Activated CD4-positive, alpha-beta memory T cell treated with anti-CD3 and anti-CD28 coated beads for 36 hours (primary cell): ENCODE results near the gene NEU2. TPM values are rescaled to one million over a fixed set of nuclear protein-coding genes. Genes with fewer than 3 reads are reported as not detected.

ENCODE experiments used
- CTCF ChIA-PET: fragments of 350-600 bp; sonication (Branson Sonifier 250); formaldehyde crosslinking; loops from one replicate; lab custom pipeline; 2021; ENCODE audit warnings: antibody characterized with exemption, inconsistent platforms; lab: Charles Lee
- POLR2A ChIA-PET: fragments of 350-600 bp; sonication (Branson Sonifier 250); formaldehyde crosslinking; loops from one replicate; lab custom pipeline; 2021; ENCODE audit warnings: antibody characterized with exemption; lab: Charles Lee
- DNase-seq: peaks from one replicate; pipeline ENCODE4 v3.0.0-alpha.2; 2020
- H3K27ac Mint-ChIP-seq: one replicate; pipeline ENCODE4 v1.8.0; 2021; ENCODE audit warnings: mixed read lengths
- H3K27me3 Mint-ChIP-seq: one replicate; pipeline ENCODE4 v1.8.0; 2021; ENCODE audit warnings: mixed read lengths
- H3K36me3 Mint-ChIP-seq: one replicate; pipeline ENCODE4 v1.8.0; 2021; ENCODE audit warnings: mixed read lengths
- H3K4me1 Mint-ChIP-seq: one replicate; pipeline ENCODE4 v1.8.0; 2021; ENCODE audit warnings: low read depth, mixed read lengths
- H3K4me3 Mint-ChIP-seq: one replicate; pipeline ENCODE4 v1.8.0; 2021; ENCODE audit warnings: mild to moderate bottlenecking, mixed read lengths
- H3K9me3 Mint-ChIP-seq: one replicate; pipeline ENCODE4 v1.8.0; 2021; ENCODE audit warnings: mixed read lengths
- intact Hi-C: fragments of 100-400 bp; cut with micrococcal nuclease; formaldehyde crosslinking; loops from one replicate; pipeline ENCODE4 v1.15.1; 2023
- total RNA-seq, 2 experiments: library from RNA; stranded (reverse); gene quantifications; one replicate each; pipeline ENCODE4 v1.2.3, GENCODE V29; 2021

NEU2 gene
- total RNA-seq, 2 experiments from 2014 or later = not detected

DNA sequence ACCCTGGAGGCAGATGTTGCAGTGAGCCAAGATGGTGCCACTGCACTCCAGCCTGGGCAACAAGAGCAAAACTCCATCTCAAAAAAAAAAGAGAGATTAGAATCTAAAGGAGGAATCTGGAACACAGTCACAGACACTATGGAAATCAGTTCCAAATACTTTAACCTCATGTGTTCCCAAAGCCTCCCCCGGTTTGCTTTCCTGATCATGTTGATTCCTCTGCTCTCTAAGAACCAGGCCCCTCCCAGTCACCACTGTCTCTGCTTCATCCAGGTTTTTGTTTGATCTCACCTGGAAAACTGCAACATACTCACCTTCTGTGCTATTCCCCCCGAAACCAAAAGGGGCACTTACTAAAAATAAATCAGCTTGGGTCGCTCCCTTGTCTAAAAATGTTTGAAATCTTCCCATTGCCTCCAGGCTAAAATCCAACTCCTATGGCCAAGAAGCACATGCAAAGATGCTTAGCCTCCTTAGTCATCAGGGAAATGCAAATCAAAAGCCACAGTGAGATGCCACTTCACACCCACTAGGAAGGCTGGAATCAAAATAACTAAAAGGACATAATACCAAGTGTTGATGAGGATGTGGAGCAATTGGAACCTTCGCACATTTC is 6.2 kb upstream of the NEU2 start:
- no peak overlapping the region for H3K4me3 Mint-ChIP-seq
- no peaks in the 10 kb centered on the region for H3K4me1 Mint-ChIP-seq
- ChIA-PET CTCF (interaction anchor here (1.1 kb wide), 1 partner anchor 28 kb away, joined by 4 read pairs; no protein-coding TSS in a partner anchor), POLR2A (interaction anchor here (0.6 kb wide), 1 partner anchor 263 kb away, joined by 3 read pairs; no protein-coding TSS in a partner anchor)
- no peak overlapping the region for H3K27ac Mint-ChIP-seq
- intact Hi-C loops = no loop called here
- DNase-seq = no peak
- H3K9me3 Mint-ChIP-seq = no peaks in the 10 kb centered on the region
- H3K36me3 Mint-ChIP-seq = no peaks in the 10 kb centered on the region
- H3K27me3 Mint-ChIP-seq = no peaks in the 10 kb centered on the region

DNA sequence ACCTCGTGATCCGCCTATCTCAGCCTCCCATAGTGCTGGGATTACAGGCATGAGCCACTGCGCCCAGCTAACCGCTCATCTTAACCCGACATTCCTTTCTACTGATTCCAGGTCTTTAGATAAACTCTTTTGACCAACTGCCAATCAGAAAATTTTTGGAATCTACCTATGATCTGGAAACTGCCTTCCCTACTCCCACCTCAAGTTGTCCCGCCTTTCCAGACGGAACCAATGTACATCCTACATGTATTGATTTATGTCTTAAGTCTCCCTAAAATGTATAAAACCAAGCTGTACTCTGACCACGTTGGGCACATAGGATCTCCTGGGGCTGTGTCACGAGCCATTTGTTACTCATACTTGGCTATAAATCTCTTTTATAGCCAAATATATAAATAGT is 3.2 kb upstream of the NEU2 start:
- H3K36me3 Mint-ChIP-seq = no peaks in the 10 kb centered on the region
- peaks cover 10% of the 10 kb centered on the region for H3K4me1 Mint-ChIP-seq
- no peaks in the 10 kb centered on the region for H3K9me3 Mint-ChIP-seq
- ChIA-PET CTCF (interaction anchor here (0.6 to 1.7 kb wide), 15 partner anchors 15 to 263 kb away, joined by 3 to 20 read pairs (median 3); partner anchors contain the start of gene INPP5D), POLR2A (no interaction called here)
- no peak overlapping the region for H3K4me3 Mint-ChIP-seq
- H3K27ac Mint-ChIP-seq = no peak overlapping the region
- no peaks in the 10 kb centered on the region for H3K27me3 Mint-ChIP-seq
- intact Hi-C loops = loop anchor here (2.0 kb wide), 1 partner anchor 177 kb away; no protein-coding TSS in a partner anchor
- DNase-seq = no peak

DNA sequence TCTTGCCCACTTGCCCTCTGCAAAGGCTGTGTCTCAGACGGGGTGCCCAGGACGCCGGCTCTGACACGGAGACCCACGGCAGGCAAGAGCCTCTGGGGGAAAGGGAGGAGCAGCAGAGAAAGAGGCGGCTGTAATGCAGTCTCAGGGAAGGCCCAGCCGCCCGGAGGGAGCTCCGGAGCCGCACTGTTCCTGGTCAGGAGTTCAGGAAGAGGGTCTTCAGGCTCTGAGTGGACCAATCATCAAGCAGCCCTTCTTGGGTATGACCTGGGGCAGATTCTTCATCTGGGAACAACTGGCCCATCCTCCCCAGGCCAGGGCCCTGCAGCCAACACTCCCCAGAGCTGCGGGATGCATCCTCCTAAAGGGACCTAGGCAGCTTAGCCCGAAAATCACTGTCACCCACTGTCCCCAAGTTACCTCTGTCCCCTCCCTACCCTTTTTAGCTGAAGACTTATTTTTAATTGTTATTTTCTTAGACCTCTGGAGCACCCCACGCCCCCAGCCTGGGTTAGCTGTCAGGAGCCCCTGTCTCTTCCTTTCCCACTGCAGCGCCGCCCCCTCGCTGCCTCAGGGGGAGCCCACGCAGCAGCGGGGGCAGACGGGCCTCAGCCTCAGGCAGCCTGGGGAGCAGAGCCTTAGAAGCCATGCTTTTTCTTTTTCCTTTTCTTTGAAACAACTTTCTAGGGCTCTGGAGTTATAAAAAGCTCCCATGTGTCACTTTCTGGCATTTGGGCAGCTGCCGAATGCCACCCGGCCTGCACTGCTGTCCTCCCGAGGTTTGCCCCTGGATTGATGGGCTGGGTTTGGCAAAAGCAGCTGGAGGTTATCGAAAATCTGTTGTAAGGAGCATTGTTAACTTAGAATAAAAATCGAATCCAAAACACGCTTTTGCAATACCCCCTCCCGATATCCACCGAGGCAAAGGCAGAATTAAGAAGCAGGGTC is 644 bp upstream of the NEU2 start:
- intact Hi-C loops = no loop called here
- no peaks in the 10 kb centered on the region for H3K27me3 Mint-ChIP-seq
- no peaks in the 10 kb centered on the region for H3K9me3 Mint-ChIP-seq
- H3K27ac Mint-ChIP-seq = no peak overlapping the region
- no peaks in the 10 kb centered on the region for H3K36me3 Mint-ChIP-seq
- H3K4me3 Mint-ChIP-seq = no peak overlapping the region
- no peak for DNase-seq
- ChIA-PET POLR2A (no interaction called here), CTCF (interaction anchor here (0.7 to 3.0 kb wide), 2 partner anchors 22 to 157 kb away, joined by 4 to 13 read pairs; no protein-coding TSS in a partner anchor)
- H3K4me1 Mint-ChIP-seq = peaks cover 11% of the 10 kb centered on the region

DNA sequence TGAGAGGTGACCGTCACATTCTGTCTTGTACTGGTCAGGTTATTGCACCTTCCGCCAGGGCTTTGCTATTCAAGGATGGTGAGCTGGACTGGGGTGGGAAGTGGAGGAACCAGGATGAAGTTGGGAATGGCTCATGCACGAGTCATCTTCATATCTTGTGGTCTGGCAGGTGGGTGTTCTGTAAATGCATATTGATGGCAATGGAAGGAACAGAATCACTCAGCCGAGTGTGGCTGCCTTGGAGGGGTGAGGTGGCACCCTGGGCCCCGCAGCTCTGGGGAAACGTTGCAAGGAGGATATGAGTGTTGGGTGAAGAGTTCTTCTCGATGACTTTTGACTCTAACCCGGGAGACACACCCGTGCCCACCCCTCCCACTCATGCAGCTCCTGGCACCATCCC is 1.2 kb downstream of the NEU2 start:
- Mint-ChIP-seq H3K36me3 (no peaks in the 10 kb centered on the region), H3K27ac (no peak overlapping the region), H3K27me3 (no peaks in the 10 kb centered on the region), H3K4me1 (peaks cover 11% of the 10 kb centered on the region), H3K9me3 (no peaks in the 10 kb centered on the region), H3K4me3 (no peak overlapping the region)
- DNase-seq = peak; percentile 61
- POLR2A ChIA-PET = interaction anchor here (0.6 to 1.4 kb wide), 3 partner anchors 27 to 217 kb away, joined by 3 to 4 read pairs (median 3); partner anchors contain the start of genes ATG16L1 and INPP5D
- intact Hi-C loops = no loop called here
- CTCF ChIA-PET = interaction anchor here (1.3 to 3.0 kb wide), 2 partner anchors 20 to 181 kb away, joined by 3 to 13 read pairs; no protein-coding TSS in a partner anchor

DNA sequence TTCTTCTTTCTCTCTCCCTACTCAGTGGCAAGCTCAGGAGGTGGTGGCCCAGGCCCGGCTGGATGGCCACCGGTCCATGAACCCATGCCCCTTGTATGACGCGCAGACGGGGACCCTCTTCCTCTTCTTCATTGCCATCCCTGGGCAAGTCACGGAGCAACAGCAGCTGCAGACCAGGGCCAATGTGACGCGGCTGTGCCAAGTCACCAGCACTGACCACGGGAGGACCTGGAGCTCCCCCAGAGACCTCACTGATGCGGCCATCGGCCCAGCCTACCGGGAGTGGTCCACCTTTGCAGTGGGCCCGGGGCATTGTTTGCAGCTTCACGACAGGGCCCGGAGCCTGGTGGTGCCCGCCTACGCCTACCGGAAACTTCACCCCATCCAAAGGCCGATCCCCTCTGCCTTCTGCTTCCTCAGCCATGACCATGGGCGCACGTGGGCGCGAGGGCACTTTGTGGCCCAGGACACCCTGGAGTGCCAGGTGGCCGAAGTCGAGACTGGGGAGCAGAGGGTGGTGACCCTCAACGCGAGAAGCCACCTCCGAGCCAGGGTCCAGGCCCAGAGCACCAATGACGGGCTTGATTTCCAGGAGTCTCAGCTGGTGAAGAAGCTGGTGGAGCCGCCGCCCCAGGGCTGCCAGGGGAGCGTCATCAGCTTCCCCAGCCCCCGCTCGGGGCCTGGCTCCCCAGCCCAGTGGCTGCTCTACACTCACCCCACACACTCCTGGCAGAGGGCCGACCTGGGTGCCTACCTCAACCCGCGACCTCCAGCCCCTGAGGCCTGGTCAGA is 1.8 kb downstream of the NEU2 start:
- POLR2A ChIA-PET = interaction anchor here (0.6 to 1.4 kb wide), 3 partner anchors 26 to 217 kb away, joined by 3 to 4 read pairs (median 3); partner anchors contain the start of genes ATG16L1 and INPP5D
- DNase-seq = no peak
- H3K4me1 Mint-ChIP-seq = peaks cover 11% of the 10 kb centered on the region
- H3K4me3 Mint-ChIP-seq = no peak overlapping the region
- no peak overlapping the region for H3K27ac Mint-ChIP-seq
- no peaks in the 10 kb centered on the region for H3K27me3 Mint-ChIP-seq
- CTCF ChIA-PET = interaction anchor here (1.3 to 3.0 kb wide), 2 partner anchors 20 to 181 kb away, joined by 3 to 13 read pairs; no protein-coding TSS in a partner anchor
- intact Hi-C loops = no loop called here
- H3K9me3 Mint-ChIP-seq = no peaks in the 10 kb centered on the region
- no peaks in the 10 kb centered on the region for H3K36me3 Mint-ChIP-seq

DNA sequence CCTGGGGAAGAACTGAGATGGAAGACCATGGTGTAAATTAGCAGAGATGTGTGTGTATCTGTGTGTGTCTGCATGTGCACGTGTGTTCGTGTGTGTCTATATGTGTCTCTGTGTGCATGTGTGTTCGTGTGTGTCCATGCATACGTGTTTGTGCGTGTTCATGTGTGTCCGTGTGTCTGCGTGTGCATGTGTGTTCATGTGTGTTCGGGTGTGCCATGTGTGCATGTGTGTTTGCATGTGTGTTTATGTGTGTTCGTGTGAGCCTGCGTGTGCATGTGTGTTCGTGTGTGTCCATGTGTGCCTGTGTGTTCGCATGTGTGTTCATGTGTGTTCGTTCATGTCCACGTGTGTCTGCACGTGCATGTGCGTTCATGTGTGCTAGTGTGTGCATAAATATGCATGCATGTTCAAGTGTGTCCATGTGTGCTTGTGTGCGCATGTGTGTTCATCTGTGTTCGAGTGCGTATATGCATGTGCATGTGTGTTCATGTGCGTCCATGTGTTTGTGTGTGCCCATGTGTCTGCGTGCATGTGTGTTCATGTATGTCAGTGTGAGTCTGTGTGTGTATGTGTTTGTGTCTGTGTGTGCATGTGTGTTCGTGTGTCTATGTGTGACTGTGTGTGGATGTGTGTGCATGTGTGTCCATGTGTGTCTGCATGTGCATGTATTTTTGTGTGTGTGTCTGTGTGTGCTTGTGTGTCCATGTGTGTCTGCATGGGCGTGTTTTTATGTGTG is 3.1 kb downstream of the NEU2 start:
- peaks cover 11% of the 10 kb centered on the region for H3K4me1 Mint-ChIP-seq
- no peaks in the 10 kb centered on the region for H3K27me3 Mint-ChIP-seq
- no peak for DNase-seq
- no peaks in the 10 kb centered on the region for H3K36me3 Mint-ChIP-seq
- H3K9me3 Mint-ChIP-seq = no peaks in the 10 kb centered on the region
- no peak overlapping the region for H3K4me3 Mint-ChIP-seq
- POLR2A ChIA-PET = no interaction called here
- H3K27ac Mint-ChIP-seq = no peak overlapping the region
- CTCF ChIA-PET = interaction anchor here (0.5 kb wide), 1 partner anchor 17 kb away, joined by 3 read pairs; no protein-coding TSS in a partner anchor
- intact Hi-C loops = no loop called here

DNA sequence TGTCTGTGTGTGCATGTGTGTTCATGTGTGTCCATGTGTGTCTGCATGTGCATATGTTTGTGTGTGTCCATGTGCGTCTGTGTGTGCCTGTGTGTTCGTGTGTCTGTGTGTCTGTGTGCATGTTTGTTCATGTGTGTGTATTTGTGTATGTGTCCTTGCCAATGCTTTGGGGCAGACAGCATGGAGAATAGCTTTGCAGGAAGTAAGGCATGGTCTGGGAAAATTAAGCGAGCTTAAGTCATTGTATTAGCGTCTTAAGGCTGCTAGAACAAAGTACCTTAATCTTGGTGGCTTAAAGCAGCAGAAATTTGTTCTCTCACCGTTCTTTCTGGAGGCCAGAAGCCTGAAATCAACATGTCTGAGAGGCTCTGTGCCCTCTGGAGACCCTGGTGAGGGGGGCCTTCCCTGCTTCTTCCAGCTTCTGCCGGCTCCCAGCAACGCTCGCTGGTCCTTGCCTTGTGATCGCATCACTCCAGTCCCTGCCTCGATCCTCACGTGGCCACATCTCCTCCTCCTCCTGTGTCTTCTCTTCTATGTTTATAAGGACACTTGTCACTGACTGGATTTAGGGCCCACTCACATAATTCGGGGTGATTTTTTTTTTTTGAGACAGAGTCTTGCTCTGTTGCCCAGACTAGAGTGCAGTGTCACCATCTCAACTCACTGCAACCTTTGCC is 3.8 kb downstream of the NEU2 start:
- Mint-ChIP-seq H3K4me3 (no peak overlapping the region), H3K27ac (no peak overlapping the region), H3K27me3 (no peaks in the 10 kb centered on the region), H3K9me3 (no peaks in the 10 kb centered on the region), H3K36me3 (no peaks in the 10 kb centered on the region), H3K4me1 (peaks cover 11% of the 10 kb centered on the region)
- DNase-seq = no peak
- ChIA-PET POLR2A (no interaction called here), CTCF (interaction anchor here (0.5 kb wide), 1 partner anchor 16 kb away, joined by 3 read pairs; no protein-coding TSS in a partner anchor)
- intact Hi-C loops = no loop called here

DNA sequence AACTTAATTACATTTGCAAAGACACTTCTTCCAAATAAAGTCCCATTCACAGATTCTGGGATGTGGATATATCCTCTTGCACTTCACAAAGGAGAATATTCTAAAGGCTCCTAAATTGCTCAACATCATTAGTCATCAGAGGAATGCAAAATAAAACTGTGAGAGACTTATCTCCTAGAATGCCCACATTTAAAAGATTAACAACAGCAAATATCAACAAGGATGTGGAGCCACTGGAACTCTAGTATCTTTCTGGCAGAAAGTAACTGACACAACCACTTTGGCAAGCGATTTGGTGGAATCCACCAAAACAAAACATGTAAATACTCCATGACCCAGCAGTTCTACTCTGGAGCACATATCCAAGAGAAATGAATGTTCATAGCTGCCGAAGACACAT is 4.6 kb downstream of the NEU2 start:
- POLR2A ChIA-PET = no interaction called here
- H3K27ac Mint-ChIP-seq = no peak overlapping the region

DNA sequence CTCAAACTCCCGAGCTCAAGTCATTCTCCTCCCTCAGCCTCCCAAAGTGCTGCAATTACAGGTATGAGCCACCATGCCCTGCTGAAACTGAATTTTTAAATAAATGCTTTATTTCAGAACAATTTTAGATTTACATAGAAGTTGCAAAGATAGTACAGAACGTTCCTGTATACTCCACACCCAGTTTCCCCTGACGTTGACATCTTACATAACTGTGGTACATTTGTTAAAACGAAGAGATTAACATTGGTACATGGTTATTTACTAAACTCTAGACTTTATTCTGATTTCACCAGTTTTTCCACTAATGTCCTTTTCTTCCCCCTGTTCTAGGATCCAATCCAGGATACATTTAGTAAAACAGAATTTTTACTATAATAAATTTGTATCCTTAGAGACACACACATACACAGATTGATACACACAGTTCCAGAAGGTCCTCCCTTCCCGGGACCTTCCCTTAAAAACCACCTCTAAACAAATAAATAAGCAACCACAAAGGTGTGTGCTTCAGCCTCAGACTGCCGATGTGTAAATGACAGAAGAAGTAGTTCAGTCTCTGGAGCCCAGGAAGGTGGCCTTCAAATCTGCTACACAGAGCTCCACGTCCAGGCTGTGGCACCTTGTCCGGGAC is 6.9 kb downstream of the NEU2 start:
- DNase-seq = no peak

More for the DNA sequence above, 4.6 kb downstream of the NEU2 start:
- Mint-ChIP-seq H3K4me1 (peaks cover 11% of the 10 kb centered on the region), H3K9me3 (no peaks in the 10 kb centered on the region), H3K4me3 (no peak overlapping the region), H3K27me3 (peaks cover 1% of the 10 kb centered on the region), H3K36me3 (no peaks in the 10 kb centered on the region)
- CTCF ChIA-PET = no interaction called here
- no peak for DNase-seq
- intact Hi-C loops = no loop called here

DNA sequence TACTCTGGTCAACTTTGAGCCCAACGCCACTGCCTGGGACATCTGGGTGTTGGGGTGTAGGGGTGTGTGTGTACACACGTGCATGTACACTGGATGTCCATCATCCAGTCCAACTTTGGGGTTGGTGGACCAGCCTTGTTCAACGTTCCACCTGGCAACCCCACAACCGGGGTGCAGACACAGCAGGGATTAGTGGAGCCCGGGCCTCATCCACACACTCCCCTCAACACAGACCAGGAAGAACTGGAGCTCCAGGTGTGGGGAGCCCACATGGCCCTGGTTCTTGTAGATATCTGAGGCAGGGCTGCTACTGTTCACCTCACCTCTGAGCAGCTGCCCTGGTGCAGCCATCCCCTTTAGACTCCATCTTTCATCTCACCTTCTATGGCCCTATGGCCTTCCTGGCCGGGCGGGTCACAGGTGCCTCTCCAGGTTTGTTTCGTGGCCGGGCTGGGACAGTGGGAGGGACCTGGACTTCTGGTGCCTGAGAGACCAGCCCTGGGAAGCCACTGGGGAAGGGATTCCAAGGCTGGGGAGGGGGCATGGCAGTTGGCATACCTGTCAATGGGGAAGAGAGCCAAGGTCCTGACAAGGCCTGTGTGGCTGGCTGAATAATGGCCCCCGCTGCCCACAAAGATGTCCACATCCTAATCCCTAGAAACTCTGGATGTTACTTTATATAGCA is 7.5 kb downstream of the NEU2 start:
- CTCF ChIA-PET = interaction anchor here (1.6 kb wide), 1 partner anchor 14 kb away, joined by 4 read pairs; no protein-coding TSS in a partner anchor

More for the DNA sequence above, 6.9 kb downstream of the NEU2 start:
- no peak overlapping the region for H3K4me3 Mint-ChIP-seq
- no peaks in the 10 kb centered on the region for H3K9me3 Mint-ChIP-seq
- no peak overlapping the region for H3K27ac Mint-ChIP-seq
- ChIA-PET POLR2A (no interaction called here), CTCF (interaction anchor here (1.6 kb wide), 1 partner anchor 15 kb away, joined by 4 read pairs; no protein-coding TSS in a partner anchor)
- H3K27me3 Mint-ChIP-seq = peaks cover 5% of the 10 kb centered on the region
- peaks cover under 1% of the 10 kb centered on the region for H3K4me1 Mint-ChIP-seq
- H3K36me3 Mint-ChIP-seq = no peaks in the 10 kb centered on the region
- intact Hi-C loops = no loop called here

More for the DNA sequence above, 7.5 kb downstream of the NEU2 start:
- H3K27ac Mint-ChIP-seq = no peak overlapping the region
- H3K4me3 Mint-ChIP-seq = no peak overlapping the region
- peaks cover 5% of the 10 kb centered on the region for H3K27me3 Mint-ChIP-seq
- H3K9me3 Mint-ChIP-seq = no peaks in the 10 kb centered on the region
- H3K36me3 Mint-ChIP-seq = no peaks in the 10 kb centered on the region
- POLR2A ChIA-PET = no interaction called here
- H3K4me1 Mint-ChIP-seq = no peaks in the 10 kb centered on the region
- intact Hi-C loops = no loop called here
- DNase-seq = no peak
